ENCODE measurements around the gene PKP4.

GRCh38 chr2:158718196-158718585, 261.4 kb downstream of the PKP4 start:
- no peak for TF ChIP-seq TAF1 (IDR thresholded peaks at IDR 0.05; ENCODE audit: low read depth, low read length)
- TF ChIP-seq POLR2A (IDR thresholded peaks at IDR 0.05; ENCODE audit: low read depth, low read length) = no peak
- TF ChIP-seq POLR2AphosphoS5 (IDR thresholded peaks at IDR 0.05; ENCODE audit: low read depth, low read length) = no peak
- no peak for TF ChIP-seq SPI1 (IDR thresholded peaks at IDR 0.05; ENCODE audit: low read depth, low read length)
- no peak for TF ChIP-seq PAX5 (IDR thresholded peaks at IDR 0.05; ENCODE audit: insufficient read depth, low read length, severe bottlenecking)
- TF ChIP-seq POU2F2 (IDR thresholded peaks at IDR 0.05; ENCODE audit: low read depth, low read length) = no peak

Measured in GM12891 (cell line).